OCI-LY7 (cell line): ENCODE data around the gene AGK. TPM values are rescaled to one million over a fixed set of nuclear protein-coding genes. Genes with fewer than 3 reads are reported as not detected.

Source experiments
- BruUV-seq: library from RNA; stranded (reverse); fragments of 400-500 nt; replicated peaks from 2 replicates; lab custom pipeline; 2021; lab: Mats Ljungman, UMichigan
- CTCF ChIA-PET: fragments of 300-600 bp; sonication (Branson Sonifier 250); formaldehyde crosslinking; loops from one replicate; lab custom pipeline; 2022; ENCODE audit warnings: antibody characterized with exemption; ENCODE audit not compliant: unreplicated experiment; lab: Charles Lee
- POLR2A ChIA-PET: fragments of 300-600 bp; sonication (Branson Sonifier 250); formaldehyde crosslinking; loops from one replicate; lab custom pipeline; 2022; ENCODE audit warnings: antibody characterized with exemption; lab: Charles Lee
- DNase-seq: peaks from one replicate; pipeline ENCODE4 v3.0.0-alpha.2; 2015; ENCODE audit warnings: low spot score
- H2AFZ ChIP-seq: fragments of 200-600 bp; sonication (generic), shearing (Covaris generic); 2 replicates; pipeline ENCODE4 v1.6.1; 2014; ENCODE audit warnings: mild to moderate bottlenecking, antibody characterized with exemption, low read length, moderate library complexity
- H3K27ac ChIP-seq: fragments of 200-600 bp; sonication (generic); 2 replicates; pipeline ENCODE4 v1.5.1; 2014; ENCODE audit warnings: mixed run types, low read depth, mild to moderate bottlenecking, moderate library complexity, low read length, inconsistent platforms; ENCODE audit not compliant: poor library complexity, severe bottlenecking
- H3K36me3 ChIP-seq: fragments of 200-600 bp; sonication (generic); 2 replicates; pipeline ENCODE4 v1.6.1; 2014; ENCODE audit warnings: mild to moderate bottlenecking, antibody characterized with exemption, low read length, moderate library complexity, mixed read lengths; ENCODE audit not compliant: insufficient read depth
- H3K4me1 ChIP-seq: fragments of 200-600 bp; sonication (generic); 2 replicates; pipeline ENCODE4 v1.5.1; 2014; ENCODE audit warnings: mild to moderate bottlenecking, low read length; ENCODE audit not compliant: insufficient read depth, poor library complexity, severe bottlenecking
- H3K4me2 ChIP-seq: fragments of 200-600 bp; sonication (generic); 2 replicates; pipeline ENCODE4 v1.6.1; 2014; ENCODE audit warnings: mild to moderate bottlenecking, low read length
- H3K4me3 ChIP-seq: fragments of 200-600 bp; sonication (generic); 2 replicates; pipeline ENCODE4 v1.5.1; 2014; ENCODE audit warnings: mild to moderate bottlenecking, low read depth, low read length; ENCODE audit not compliant: poor library complexity, severe bottlenecking
- H3K79me2 ChIP-seq: fragments of 200-600 bp; sonication (generic); 2 replicates; pipeline ENCODE4 v1.6.1; 2016; ENCODE audit warnings: low read depth, mild to moderate bottlenecking, low read length, moderate library complexity, mixed read lengths; ENCODE audit not compliant: insufficient read depth
- H3K9me2 ChIP-seq: fragments of 200-600 bp; sonication (generic); 2 replicates; pipeline ENCODE4 v1.6.1; 2016; ENCODE audit warnings: mild to moderate bottlenecking, low read length, mixed read lengths; ENCODE audit not compliant: insufficient read depth
- H3K9me3 ChIP-seq: fragments of 200-600 bp; sonication (generic); 2 replicates; pipeline ENCODE4 v1.6.1; 2014; ENCODE audit warnings: mild to moderate bottlenecking, mixed run types, low read length, mixed read lengths
- H4K20me1 ChIP-seq: fragments of 200-600 bp; sonication (generic); 2 replicates; pipeline ENCODE4 v1.6.1; 2014; ENCODE audit warnings: mild to moderate bottlenecking, antibody characterized with exemption, low read length, moderate library complexity, mixed read lengths; ENCODE audit not compliant: insufficient read depth
- EZH2phosphoT487 ChIP-seq: fragments of 200-600 bp; sonication (generic); IDR thresholded peaks from 2 replicates; pipeline ENCODE4 v1.6.1; 2018; ENCODE audit warnings: low read depth, borderline replicate concordance, mild to moderate bottlenecking, mixed run types, antibody characterized with exemption, low read length, moderate library complexity, mixed read lengths
- intact Hi-C: fragments of 100-400 bp; cut with micrococcal nuclease; formaldehyde crosslinking; loops from one replicate; pipeline ENCODE4 v1.10.0; 2022; ENCODE audit not compliant: unreplicated experiment
- total RNA-seq, 2 experiments: library from RNA; depleted of rRNA in 1 of 2; stranded (reverse); fragments of >200 nt in 1 of 2; shearing (Covaris generic) in 1 of 2; gene quantifications; 2 replicates each; pipeline ENCODE4 v1.2.3, GENCODE V29; 2014 to 2022
- TF ChIP-seq, protein P1 (sequence below): fragments of 200-600 bp; sonication (generic); conservative IDR thresholded peaks from 2 replicates; pipeline ENCODE4 v1.5.1; 2014; ENCODE audit warnings: mild to moderate bottlenecking, antibody characterized with exemption, low read length, moderate library complexity, mixed read lengths

The AGK gene
- total RNA-seq, 2 experiments from 2014 or later, result 31.2 to 33.6 TPM

DNA sequence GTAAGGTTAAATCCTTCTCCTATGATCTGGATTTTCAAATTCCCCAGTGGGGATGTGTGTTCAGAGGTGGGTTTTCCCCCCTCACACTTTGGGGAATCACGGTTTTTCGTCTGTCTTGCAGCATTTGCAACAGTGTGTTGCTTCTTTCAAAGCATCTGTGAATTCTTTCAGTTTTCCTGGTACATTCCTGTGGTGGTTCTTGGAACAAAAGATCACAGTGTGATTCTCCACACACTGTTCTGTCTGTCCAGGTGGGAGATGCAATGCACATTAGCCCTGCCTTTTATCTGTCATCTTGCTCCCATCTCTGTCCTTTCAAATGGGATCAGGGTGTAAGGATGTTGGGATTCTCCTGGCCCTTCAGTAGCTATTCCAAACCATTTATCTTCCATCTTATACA is 11.8 kb downstream of the AGK start:
- POLR2A ChIA-PET, result no interaction called here
- H2AFZ ChIP-seq, result no peak overlapping the region
- peaks cover 9% of the 10 kb centered on the region for H3K9me3 ChIP-seq
- no peaks in the 10 kb centered on the region for H3K9me2 ChIP-seq
- no peak overlapping the region for H3K4me2 ChIP-seq
- CTCF ChIA-PET, result no interaction called here
- H3K4me1 ChIP-seq, result no peaks in the 10 kb centered on the region
- H3K36me3 ChIP-seq, result peaks cover 85% of the 10 kb centered on the region
- no TSS peak for BruUV-seq
- H3K4me3 ChIP-seq, result no peak overlapping the region
- no peaks in the 10 kb centered on the region for H4K20me1 ChIP-seq
- no peak for DNase-seq
- H3K27ac ChIP-seq, result no peak overlapping the region
- intact Hi-C loops, result no loop called here
- H3K79me2 ChIP-seq, result peaks cover 9% of the 10 kb centered on the region; the same call in 1 of the 2 replicates
- TF ChIP-seq, protein P1, sequence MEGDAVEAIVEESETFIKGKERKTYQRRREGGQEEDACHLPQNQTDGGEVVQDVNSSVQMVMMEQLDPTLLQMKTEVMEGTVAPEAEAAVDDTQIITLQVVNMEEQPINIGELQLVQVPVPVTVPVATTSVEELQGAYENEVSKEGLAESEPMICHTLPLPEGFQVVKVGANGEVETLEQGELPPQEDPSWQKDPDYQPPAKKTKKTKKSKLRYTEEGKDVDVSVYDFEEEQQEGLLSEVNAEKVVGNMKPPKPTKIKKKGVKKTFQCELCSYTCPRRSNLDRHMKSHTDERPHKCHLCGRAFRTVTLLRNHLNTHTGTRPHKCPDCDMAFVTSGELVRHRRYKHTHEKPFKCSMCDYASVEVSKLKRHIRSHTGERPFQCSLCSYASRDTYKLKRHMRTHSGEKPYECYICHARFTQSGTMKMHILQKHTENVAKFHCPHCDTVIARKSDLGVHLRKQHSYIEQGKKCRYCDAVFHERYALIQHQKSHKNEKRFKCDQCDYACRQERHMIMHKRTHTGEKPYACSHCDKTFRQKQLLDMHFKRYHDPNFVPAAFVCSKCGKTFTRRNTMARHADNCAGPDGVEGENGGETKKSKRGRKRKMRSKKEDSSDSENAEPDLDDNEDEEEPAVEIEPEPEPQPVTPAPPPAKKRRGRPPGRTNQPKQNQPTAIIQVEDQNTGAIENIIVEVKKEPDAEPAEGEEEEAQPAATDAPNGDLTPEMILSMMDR, result no peak
- TF ChIP-seq EZH2phosphoT487, result no peak

DNA sequence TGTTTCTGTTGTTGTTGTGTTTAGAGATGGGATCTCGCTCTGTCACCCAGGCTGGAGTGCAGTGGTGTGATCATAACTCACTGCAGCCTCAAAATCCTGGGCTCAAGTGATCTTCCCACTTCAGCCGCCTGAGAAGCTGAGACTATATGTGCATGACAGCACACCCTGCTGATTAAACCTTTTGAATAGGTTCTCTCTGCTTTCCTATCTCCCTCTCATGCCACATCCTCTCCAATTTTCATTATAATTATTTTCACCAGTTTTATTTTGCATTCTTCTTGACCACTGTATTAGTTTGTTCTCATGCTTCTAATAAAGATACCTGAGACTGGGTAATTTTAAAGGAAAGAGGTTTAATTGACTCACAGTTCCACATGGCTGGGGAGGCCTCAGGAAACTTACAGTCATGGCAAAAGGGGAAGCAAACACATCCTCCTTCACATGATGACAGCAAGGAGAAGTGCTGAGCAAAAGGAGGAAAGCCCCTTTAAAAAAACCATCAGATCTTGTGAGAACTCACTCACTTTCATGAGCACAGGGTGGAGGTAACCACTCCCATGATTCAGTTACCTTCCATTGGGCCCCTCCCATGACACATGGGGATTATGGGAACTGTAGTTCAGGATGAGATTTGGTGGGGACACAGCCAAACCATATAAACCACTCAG is 12.9 kb downstream of the AGK start:
- Histone ChIP-seq H3K4me1 (no peaks in the 10 kb centered on the region), H3K79me2 (peaks cover 7% of the 10 kb centered on the region; the same call in 1 of the 2 replicates), H3K27ac (no peak overlapping the region), H2AFZ (no peak overlapping the region), H3K36me3 (peaks cover 81% of the 10 kb centered on the region), H3K4me3 (no peak overlapping the region), H3K9me2 (no peaks in the 10 kb centered on the region), H3K4me2 (no peak overlapping the region), H4K20me1 (no peaks in the 10 kb centered on the region), H3K9me3 (peaks cover 6% of the 10 kb centered on the region)
- DNase-seq, result peak; percentile 5
- CTCF ChIA-PET, result no interaction called here
- no TSS peak for BruUV-seq
- POLR2A ChIA-PET, result interaction anchor here (0.6 kb wide), 1 partner anchor 523 kb away, joined by 3 read pairs; no protein-coding TSS in a partner anchor
- TF ChIP-seq, protein P1, result no peak
- no peak for TF ChIP-seq EZH2phosphoT487
- intact Hi-C loops, result no loop called here

DNA sequence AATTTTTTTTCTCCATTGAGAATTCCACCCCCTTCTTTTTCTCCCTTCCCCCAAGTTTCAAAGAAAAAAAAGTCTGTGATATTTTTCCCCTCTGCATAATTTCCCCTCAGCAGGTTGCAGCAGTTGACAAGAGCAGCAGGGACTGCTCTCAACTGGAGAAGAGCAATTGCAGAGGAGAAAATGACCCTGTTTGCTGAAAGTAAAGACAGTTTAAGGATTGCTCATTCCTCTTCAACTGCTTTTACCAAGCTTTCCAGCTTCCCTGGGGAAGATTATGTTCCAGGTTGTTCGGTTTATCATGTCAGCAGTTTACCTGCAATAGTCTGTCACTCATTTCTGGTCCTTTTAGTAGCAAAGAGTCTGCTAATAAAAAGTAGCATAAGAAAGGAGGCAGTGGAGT is 16.2 kb downstream of the AGK start:
- ChIA-PET CTCF (no interaction called here), POLR2A (no interaction called here)
- no TSS peak for BruUV-seq
- no peak overlapping the region for H3K4me3 ChIP-seq
- TF ChIP-seq, protein P1, result no peak
- TF ChIP-seq EZH2phosphoT487, result no peak
- H3K36me3 ChIP-seq, result peaks cover 56% of the 10 kb centered on the region
- intact Hi-C loops, result no loop called here
- no peaks in the 10 kb centered on the region for H4K20me1 ChIP-seq
- no peak overlapping the region for H3K4me2 ChIP-seq
- no peaks in the 10 kb centered on the region for H3K4me1 ChIP-seq
- H3K27ac ChIP-seq, result no peak overlapping the region
- H2AFZ ChIP-seq, result no peak overlapping the region
- no peak for DNase-seq
- no peaks in the 10 kb centered on the region for H3K9me2 ChIP-seq
- H3K9me3 ChIP-seq, result no peaks in the 10 kb centered on the region
- no peaks in the 10 kb centered on the region for H3K79me2 ChIP-seq
